NCI-H2171 treated with DMSO at 0.1 percent for 48 hours (cell line): ENCODE measurements around the gene IQCH.

Experiments
- DNase-seq: peaks from one replicate; lab custom pipeline; 2025; lab: John Stamatoyannopoulos, UW

The IQCH gene

GRCh38 chr15:67300266-67301025 lies 45.9 kb downstream of the IQCH start:
- DNase-seq, result no peak

GRCh38 chr15:67303490-67304363 lies 49.1 kb downstream of the IQCH start:
- peak; percentile 71 for DNase-seq

- no peak for DNase-seq
Observed at GRCh38 chr15:67304778-67305177, 50.2 kb downstream of the IQCH start.

- no peak for DNase-seq
Observed at GRCh38 chr15:67305506-67305905, 50.9 kb downstream of the IQCH start.

- DNase-seq, result no peak
Observed at GRCh38 chr15:67307156-67307555, 52.6 kb downstream of the IQCH start.

- DNase-seq, result no peak
Observed at GRCh38 chr15:67307889-67308597, 53.5 kb downstream of the IQCH start.

GRCh38 chr15:67311731-67312130 lies 57.1 kb downstream of the IQCH start:
- DNase-seq, result no peak

GRCh38 chr15:67319961-67320360 lies 65.4 kb downstream of the IQCH start:
- DNase-seq, result no peak

GRCh38 chr15:67321352-67321751 lies 66.8 kb downstream of the IQCH start:
- no peak for DNase-seq

- no peak for DNase-seq
Observed at GRCh38 chr15:67322481-67322880, 67.9 kb downstream of the IQCH start.

- no peak for DNase-seq
Observed at GRCh38 chr15:67327312-67327711, 72.7 kb downstream of the IQCH start.

GRCh38 chr15:67327737-67328136 lies 73.2 kb downstream of the IQCH start:
- no peak for DNase-seq

GRCh38 chr15:67329984-67330733 lies 75.6 kb downstream of the IQCH start:
- DNase-seq, result no peak

- DNase-seq, result no peak
Observed at GRCh38 chr15:67331676-67332075, 77.1 kb downstream of the IQCH start.

GRCh38 chr15:67335026-67335425 lies 80.4 kb downstream of the IQCH start:
- no peak for DNase-seq

- no peak for DNase-seq
Observed at GRCh38 chr15:67335534-67336222, 81.1 kb downstream of the IQCH start.

GRCh38 chr15:67340630-67341029 lies 86.0 kb downstream of the IQCH start:
- DNase-seq, result no peak

- DNase-seq, result no peak
Observed at GRCh38 chr15:67341539-67341938, 87.0 kb downstream of the IQCH start.

GRCh38 chr15:67343206-67343605 lies 88.6 kb downstream of the IQCH start:
- no peak for DNase-seq

GRCh38 chr15:67349634-67350033 lies 95.0 kb downstream of the IQCH start:
- DNase-seq, result no peak

GRCh38 chr15:67350042-67350441 lies 95.5 kb downstream of the IQCH start:
- DNase-seq, result no peak
